ENCODE data around the gene NT5DC3.

GRCh38 chr12:103810111-103810510, 30.9 kb downstream of the NT5DC3 start:
- TF ChIP-seq POLR2H (tag; IDR thresholded peaks at IDR 0.05; ENCODE audit: low read depth) (no peak), UBTF (IDR thresholded peaks at IDR 0.05; ENCODE audit: borderline replicate concordance in 1 of 2, low read depth in 2 of 2, low read length in 2 of 2) (no peak), CBFB (CRISPR knock-in tag; IDR thresholded peaks at IDR 0.05) (no peak), CTCF (IDR thresholded peaks at IDR 0.05 in 2 of 3, conservative IDR thresholded peaks at IDR 0.05 in 1 of 3; ENCODE audit: insufficient read depth in 2 of 3, low read depth in 1 of 3, low read length in 3 of 3) (no peak), HCFC1 (IDR thresholded peaks at IDR 0.05; ENCODE audit: low read depth, low read length) (no peak), JUNB (CRISPR knock-in tag; conservative IDR thresholded peaks at IDR 0.05) (no peak), ERF (CRISPR knock-in tag; IDR thresholded peaks at IDR 0.05) (no peak), MAZ (CRISPR knock-in tag; conservative IDR thresholded peaks at IDR 0.05 in 1 of 2, IDR thresholded peaks at IDR 0.05 in 1 of 2) (no peak), USF1 (CRISPR knock-in tag; IDR thresholded peaks at IDR 0.05) (no peak), THRA (IDR thresholded peaks at IDR 0.05) (no peak), JUND (IDR thresholded peaks at IDR 0.05; ENCODE audit: borderline replicate concordance, low read depth, low read length) (no peak), JUND (tag; IDR thresholded peaks at IDR 0.05; ENCODE audit: borderline replicate concordance, low read depth, low read length) (no peak), CAMTA2 (CRISPR knock-in tag; conservative IDR thresholded peaks at IDR 0.05) (no peak), PHF8 (IDR thresholded peaks at IDR 0.05; ENCODE audit: borderline replicate concordance, low read length) (no peak)
